ENCODE measurements around the gene TCF25. TPM values are rescaled to one million over a fixed set of nuclear protein-coding genes. Genes with fewer than 3 reads are reported as not detected.
"Not testable (repeated sequence)": the region's sequence is repeated elsewhere in the genome, so short reads cannot be mapped to it uniquely, and the experiment has no call there.

TCF25 gene
- total and polyA plus RNA-seq, 5 donors = 73.5 to 137 (median 101) TPM

- Histone ChIP-seq H3K4me3 (ENCODE audit: low read length) (no peak overlapping the region), H3K27ac (ENCODE audit: low read length) (no peak overlapping the region), H3K9me3 (ENCODE audit: control insufficient read depth, low read length) (no peaks in the 10 kb centered on the region), H3K4me1 (ENCODE audit: control insufficient read depth, insufficient read depth, low read length) (no peaks in the 10 kb centered on the region), H3K27me3 (ENCODE audit: control insufficient read depth, insufficient read depth) (no peaks in the 10 kb centered on the region)
- WGBS = 95% methylated on average over 6 of the region's 6 CpGs
- intact Hi-C loops (cut with DNase I) = loop anchor here (5.0 to 10.0 kb wide), 5 partner anchors 48 to 160 kb away; partner anchors contain the start of genes SPATA2L (in 2 of the 4) and FANCA (in 1 of the 4)
- DNase-seq (no peak), ATAC-seq (no peak)
These were observed 10.7 kb upstream of the TCF25 start for GRCh38 chr16:89862732-89863131.

- Histone ChIP-seq H3K27me3 (ENCODE audit: control insufficient read depth, insufficient read depth) (no peaks in the 10 kb centered on the region), H3K27ac (ENCODE audit: low read length) (peak overlapping the region; percentile 81), H3K4me1 (ENCODE audit: control insufficient read depth, insufficient read depth, low read length) (no peaks in the 10 kb centered on the region), H3K4me3 (ENCODE audit: low read length) (no peak overlapping the region), H3K9me3 (ENCODE audit: control insufficient read depth, low read length) (no peaks in the 10 kb centered on the region)
- peak; percentile 30 to 61 for ATAC-seq
- intact Hi-C loops (cut with DNase I) = loop anchor here (5.0 to 10.0 kb wide), 5 partner anchors 49 to 162 kb away; partner anchors contain the start of genes SPATA2L (in 2 of the 4) and FANCA (in 1 of the 4)
- DNase-seq = peak in 1 of 3 donors; percentile 72
- 44% methylated on average over 21 of the region's 21 CpGs for WGBS
These were observed 9.5 kb upstream of the TCF25 start for GRCh38 chr16:89863741-89864526.

DNA sequence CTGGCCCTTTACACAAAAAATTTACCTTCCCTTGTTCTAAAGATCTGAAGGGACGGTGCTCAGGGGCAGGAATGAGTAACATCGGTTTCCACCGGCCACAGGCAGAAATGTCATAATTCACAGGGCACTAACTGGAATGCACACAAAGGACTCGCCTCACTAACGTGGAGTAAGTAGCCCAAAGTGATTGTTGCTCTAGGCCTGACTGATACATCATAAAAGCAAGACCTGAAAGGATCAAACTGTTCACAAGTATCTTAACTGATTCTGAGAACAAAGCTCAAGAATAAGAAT, 8.9 kb upstream of the TCF25 start:
- intact Hi-C loops (cut with DNase I) = loop anchor here (5.0 to 10.0 kb wide), 5 partner anchors 50 to 162 kb away; partner anchors contain the start of genes SPATA2L (in 2 of the 4) and FANCA (in 1 of the 4)
- H3K27ac ChIP-seq (ENCODE audit: low read length) = peak overlapping the region; percentile 81
- WGBS = 60% methylated on average over 5 of the region's 5 CpGs

DNA sequence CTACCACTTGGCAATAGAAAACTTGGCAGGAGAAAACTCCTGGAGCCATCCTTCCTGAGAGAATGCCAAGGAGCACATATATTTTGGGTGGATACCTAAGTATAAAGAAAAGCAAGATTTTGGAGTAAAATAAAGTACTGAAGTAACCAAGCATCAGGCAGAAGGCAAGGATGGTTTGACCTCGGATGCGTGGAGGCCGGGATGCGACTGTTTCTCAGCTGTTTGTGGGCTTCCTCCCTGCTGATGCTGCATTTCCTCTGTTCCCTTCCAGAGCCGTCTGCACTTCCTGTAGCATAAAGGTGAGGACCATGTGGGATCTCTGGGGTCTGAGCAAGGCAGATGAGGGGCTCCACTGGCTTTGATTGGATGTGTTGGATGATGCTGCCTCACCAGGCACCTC, 5.5 kb upstream of the TCF25 start:
- Histone ChIP-seq H3K4me3 (ENCODE audit: low read length) (no peak overlapping the region), H3K4me1 (ENCODE audit: control insufficient read depth, insufficient read depth, low read length) (no peaks in the 10 kb centered on the region), H3K27me3 (ENCODE audit: control insufficient read depth, insufficient read depth) (no peaks in the 10 kb centered on the region), H3K9me3 (ENCODE audit: control insufficient read depth, low read length) (no peaks in the 10 kb centered on the region), H3K27ac (ENCODE audit: low read length) (no peak overlapping the region)
- intact Hi-C loops (cut with DNase I) = loop anchor here in 2 of 4 donors (10.0 kb wide), 3 partner anchors 53 to 163 kb away; partner anchors contain the start of genes FANCA (in 1 of the 2) and SPATA2L (in 1 of the 2)
- WGBS = 89% methylated on average over 5 of the region's 5 CpGs
- ATAC-seq (no peak), DNase-seq (no peak)

More for the DNA sequence above, 8.9 kb upstream of the TCF25 start:
- DNase-seq (no peak), ATAC-seq (no peak)
- Histone ChIP-seq H3K4me1 (ENCODE audit: control insufficient read depth, insufficient read depth, low read length) (no peaks in the 10 kb centered on the region), H3K9me3 (ENCODE audit: control insufficient read depth, low read length) (no peaks in the 10 kb centered on the region), H3K4me3 (ENCODE audit: low read length) (no peak overlapping the region), H3K27me3 (ENCODE audit: control insufficient read depth, insufficient read depth) (no peaks in the 10 kb centered on the region)

GRCh38 chr16:89869911-89870310, 3.5 kb upstream of the TCF25 start:
- Histone ChIP-seq H3K9me3 (ENCODE audit: control insufficient read depth, low read length) (no peaks in the 10 kb centered on the region), H3K4me1 (ENCODE audit: control insufficient read depth, insufficient read depth, low read length) (no peaks in the 10 kb centered on the region), H3K27ac (ENCODE audit: low read length) (no peak overlapping the region), H3K27me3 (ENCODE audit: control insufficient read depth, insufficient read depth) (no peaks in the 10 kb centered on the region), H3K4me3 (ENCODE audit: low read length) (no peak overlapping the region)
- no peak for DNase-seq
- intact Hi-C loops (cut with DNase I) = loop anchor here in 2 of 4 donors (10.0 kb wide), 3 partner anchors 55 to 165 kb away; partner anchors contain the start of genes FANCA (in 1 of the 2) and SPATA2L (in 1 of the 2)
- no peak for ATAC-seq
- 93% methylated on average over 12 of the region's 12 CpGs for whole genome bisulfite sequencing

DNA sequence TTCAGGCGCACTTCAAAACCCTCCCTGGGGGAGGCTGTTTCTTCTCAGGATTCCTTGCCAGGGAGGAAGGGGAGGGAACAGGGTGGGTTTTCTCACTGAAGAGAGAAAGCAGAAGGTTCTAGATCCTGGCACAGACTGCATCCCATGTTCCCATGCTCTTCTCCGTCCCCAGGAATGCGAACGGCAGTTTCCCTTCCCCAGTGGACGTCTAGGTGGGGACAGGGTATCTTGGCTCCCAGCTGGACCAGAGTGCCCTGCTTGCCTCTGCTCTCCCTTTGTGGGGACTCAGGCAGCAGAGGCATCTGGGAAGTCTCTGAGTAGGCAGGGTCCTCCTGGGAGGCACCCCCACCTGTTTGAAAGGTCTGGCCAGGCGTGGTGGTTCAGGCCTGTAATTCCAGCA, 3.0 kb upstream of the TCF25 start:
- H3K4me3 ChIP-seq (ENCODE audit: low read length) = no peak overlapping the region
- no peak overlapping the region for H3K27ac ChIP-seq (ENCODE audit: low read length)
- no peak for DNase-seq
- no peaks in the 10 kb centered on the region for H3K4me1 ChIP-seq (ENCODE audit: control insufficient read depth, insufficient read depth, low read length)
- no peaks in the 10 kb centered on the region for H3K9me3 ChIP-seq (ENCODE audit: control insufficient read depth, low read length)
- no peak for ATAC-seq
- H3K27me3 ChIP-seq (ENCODE audit: control insufficient read depth, insufficient read depth) = no peaks in the 10 kb centered on the region
- WGBS = 78% methylated on average over 6 of the region's 6 CpGs
- intact Hi-C loops (cut with DNase I) = no loop called here

DNA sequence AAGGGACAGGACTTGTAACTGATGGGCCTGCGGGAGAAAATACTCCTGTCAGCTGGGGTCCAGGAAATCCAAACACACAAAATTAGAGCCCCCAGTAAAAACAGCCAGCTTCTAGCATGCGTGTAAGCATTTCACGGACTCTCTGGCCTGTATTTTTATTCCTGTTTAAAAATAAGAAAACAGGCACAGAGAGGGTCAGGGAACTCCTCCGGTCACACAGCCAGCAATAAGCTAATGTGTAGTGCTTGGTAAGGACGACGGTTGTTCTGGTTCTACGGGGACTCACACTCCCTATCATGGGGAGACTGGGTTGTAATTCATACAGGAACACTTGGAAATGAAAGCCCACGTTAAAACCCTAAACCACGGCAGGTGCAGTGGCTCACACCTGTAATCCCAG, 1.5 kb upstream of the TCF25 start:
- ATAC-seq = no peak
- 91% methylated on average over 9 of the region's 9 CpGs for WGBS
- no peaks in the 10 kb centered on the region for H3K27me3 ChIP-seq (ENCODE audit: control insufficient read depth, insufficient read depth)
- H3K4me3 ChIP-seq (ENCODE audit: low read length) = no peak overlapping the region
- no peaks in the 10 kb centered on the region for H3K9me3 ChIP-seq (ENCODE audit: control insufficient read depth, low read length)
- intact Hi-C loops (cut with DNase I) = no loop called here
- no peaks in the 10 kb centered on the region for H3K4me1 ChIP-seq (ENCODE audit: control insufficient read depth, insufficient read depth, low read length)
- no peak overlapping the region for H3K27ac ChIP-seq (ENCODE audit: low read length)
- no peak for DNase-seq

DNA sequence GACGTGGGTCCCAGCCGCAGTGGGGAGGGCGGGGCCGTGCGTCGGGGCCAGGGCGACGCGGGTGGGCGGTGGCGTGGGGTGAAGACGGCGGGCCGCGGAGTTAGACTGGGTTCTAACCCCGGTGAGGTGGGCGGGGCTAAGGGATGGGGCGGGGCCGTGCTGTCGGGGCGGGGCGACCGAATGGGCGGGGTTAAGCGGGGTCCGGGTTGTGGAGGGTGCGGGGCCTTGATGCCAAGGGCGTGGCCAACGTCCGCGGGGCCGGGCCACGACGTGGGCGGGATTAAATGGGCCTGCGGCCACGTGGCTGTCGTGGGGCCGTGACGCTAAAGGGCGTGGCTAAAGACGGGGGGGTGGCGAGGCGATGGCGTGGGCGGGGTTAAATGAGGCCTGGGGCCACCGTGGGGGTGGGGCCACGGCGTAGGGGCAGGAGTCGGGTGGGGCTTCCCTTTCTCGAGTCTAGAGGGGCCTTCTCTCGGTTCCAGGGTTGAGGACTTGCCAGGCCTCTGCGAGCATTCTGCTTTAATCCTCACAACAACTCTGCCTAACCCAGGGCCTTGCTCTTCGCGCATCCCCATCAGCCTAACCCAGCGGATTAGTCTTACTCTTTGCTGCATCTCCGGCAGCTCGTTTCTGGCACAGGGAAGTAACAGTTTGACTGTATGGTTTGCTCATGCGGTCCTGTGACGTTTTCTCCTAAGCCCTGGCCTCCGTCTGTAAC, 739 bp downstream of the TCF25 start:
- Histone ChIP-seq H3K27ac (ENCODE audit: low read length) (peak overlapping the region; percentile 100), H3K9me3 (ENCODE audit: control insufficient read depth, low read length) (no peaks in the 10 kb centered on the region), H3K27me3 (ENCODE audit: control insufficient read depth, insufficient read depth) (no peaks in the 10 kb centered on the region), H3K4me3 (ENCODE audit: low read length) (peak overlapping the region; percentile 97), H3K4me1 (ENCODE audit: control insufficient read depth, insufficient read depth, low read length) (no peaks in the 10 kb centered on the region)
- DNase-seq = peak; percentile 97 to 99 (median 98)
- 2% methylated on average over 61 of the region's 61 CpGs for WGBS
- ATAC-seq = peak; percentile 92 to 95
- intact Hi-C loops (cut with DNase I) = no loop called here

GRCh38 chr16:89879123-89879522, 5.7 kb downstream of the TCF25 start:
- WGBS = 96% methylated on average over 28 of the region's 28 CpGs
- H3K4me1 ChIP-seq (ENCODE audit: control insufficient read depth, insufficient read depth, low read length); ATAC-seq; H3K27ac ChIP-seq (ENCODE audit: low read length); intact Hi-C loops (cut with DNase I); H3K27me3 ChIP-seq (ENCODE audit: control insufficient read depth, insufficient read depth); H3K4me3 ChIP-seq (ENCODE audit: low read length); H3K9me3 ChIP-seq (ENCODE audit: control insufficient read depth, low read length): not testable (repeated sequence)
- DNase-seq = peak in 1 of 3 donors; percentile 27

DNA sequence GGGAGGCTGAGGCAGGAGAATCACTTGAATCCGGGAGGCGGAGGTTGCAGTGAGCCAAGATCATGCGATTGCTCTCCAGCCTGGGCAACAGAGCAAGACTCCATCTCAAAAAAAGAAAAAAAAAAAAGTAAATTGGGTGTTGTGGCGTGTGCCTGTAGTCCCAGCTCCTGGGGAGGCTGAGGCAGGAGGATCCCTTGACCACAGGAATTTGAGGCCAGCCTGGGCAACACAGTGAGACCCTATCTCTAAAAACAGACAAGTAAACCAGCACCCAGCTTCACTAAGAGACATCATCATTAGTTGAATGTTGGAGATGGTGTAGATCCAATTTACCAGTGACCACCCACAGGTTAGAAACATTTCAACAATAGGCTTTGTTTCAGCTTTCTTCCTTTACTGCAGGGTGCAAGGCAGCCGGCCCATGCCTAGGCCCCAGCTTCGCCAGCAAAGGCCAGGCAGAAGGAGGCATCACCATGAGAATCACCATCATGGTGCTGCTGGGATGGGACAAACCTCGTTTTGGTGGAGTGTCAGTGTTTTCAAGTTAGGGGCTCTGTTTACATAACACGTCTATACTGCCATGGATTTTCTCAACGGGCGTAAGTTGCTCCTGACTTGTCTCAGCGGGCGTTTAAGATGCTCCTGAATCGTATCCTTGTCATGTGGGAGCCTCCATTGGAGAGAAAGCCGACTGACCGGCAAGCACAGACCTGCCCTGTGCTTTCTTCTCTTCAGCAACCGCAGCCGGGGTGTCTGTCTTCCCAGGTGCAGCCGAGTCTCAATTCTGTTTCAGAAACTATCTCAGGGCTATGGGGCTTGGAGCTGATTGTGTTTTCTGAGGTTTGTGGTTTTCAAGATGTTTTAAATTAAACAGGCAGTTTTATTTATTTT, 7.3 kb downstream of the TCF25 start:
- 91% methylated on average over 18 of the region's 18 CpGs for WGBS
- no peaks in the 10 kb centered on the region for H3K4me1 ChIP-seq (ENCODE audit: control insufficient read depth, insufficient read depth, low read length)
- no peak overlapping the region for H3K4me3 ChIP-seq (ENCODE audit: low read length)
- ATAC-seq (no peak), DNase-seq (peak in 1 of 3 donors; percentile 9)
- no peaks in the 10 kb centered on the region for H3K27me3 ChIP-seq (ENCODE audit: control insufficient read depth, insufficient read depth)
- no peaks in the 10 kb centered on the region for H3K9me3 ChIP-seq (ENCODE audit: control insufficient read depth, low read length)
- no peak overlapping the region for H3K27ac ChIP-seq (ENCODE audit: low read length)
- intact Hi-C loops (cut with DNase I) = no loop called here
